ENCODE data around the gene TMEM200C. TPM values are rescaled to one million over a fixed set of nuclear protein-coding genes. Genes with fewer than 3 reads are reported as not detected.

Gene TMEM200C
- 0.02 TPM in 1 of 2 replicates, not detected in the other for total RNA-seq

DNA sequence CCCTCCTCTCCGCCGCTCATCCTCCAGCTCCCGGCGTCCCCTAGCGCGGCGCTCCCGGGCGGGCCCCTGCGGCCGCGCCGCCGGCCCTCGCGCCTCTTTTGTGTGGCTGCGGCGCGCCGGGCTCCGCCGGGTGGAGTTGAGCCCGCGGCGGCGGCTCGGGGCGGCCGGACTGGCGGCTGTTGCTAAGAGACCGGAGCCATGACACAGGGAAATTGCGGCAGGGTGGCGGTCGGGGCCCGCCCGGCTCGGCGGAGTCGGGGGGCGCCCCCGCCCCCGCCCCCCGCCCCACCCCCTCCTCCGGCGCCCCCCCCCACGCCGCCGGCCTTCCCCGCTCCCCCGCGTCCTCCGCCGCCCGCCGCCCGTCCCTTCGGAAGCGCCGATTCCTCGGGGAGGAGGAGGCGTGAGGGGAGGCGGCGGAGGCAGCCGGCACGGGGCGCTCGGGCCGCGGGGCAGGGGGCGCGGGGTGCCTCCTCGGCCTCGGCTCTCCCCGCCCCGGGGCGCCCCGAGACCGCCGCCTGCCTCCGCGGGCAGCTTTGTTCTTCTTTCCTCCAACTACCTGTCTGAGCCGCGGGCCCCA, at the start of gene TMEM200C:
Gene TMEM200C, minus strand, starts transcription at position 224 of the 577 bp plus-strand sequence. CDS start 3,459 bp downstream, outside the sequence.
- Mint-ChIP-seq H3K4me1 (ENCODE audit: low read depth) (peaks cover 2% of the 10 kb centered on the region), H3K27ac (no peak within 1 kb of the TSS), H3K9me3 (no peaks in the 10 kb centered on the region), H3K36me3 (ENCODE audit: low read depth) (no peaks in the 10 kb centered on the region), H3K27me3 (ENCODE audit: low read depth) (peaks cover 74% of the 10 kb centered on the region), H3K4me3 (ENCODE audit: low read depth) (no peak within 1 kb of the TSS)
- intact Hi-C loops (cut with micrococcal nuclease), result loop anchor here (10.0 kb wide), 1 partner anchor 351 kb away; the partner anchor contains the start of gene EPB41L3
- DNase-seq (ENCODE audit: low spot score), result no peak

DNA sequence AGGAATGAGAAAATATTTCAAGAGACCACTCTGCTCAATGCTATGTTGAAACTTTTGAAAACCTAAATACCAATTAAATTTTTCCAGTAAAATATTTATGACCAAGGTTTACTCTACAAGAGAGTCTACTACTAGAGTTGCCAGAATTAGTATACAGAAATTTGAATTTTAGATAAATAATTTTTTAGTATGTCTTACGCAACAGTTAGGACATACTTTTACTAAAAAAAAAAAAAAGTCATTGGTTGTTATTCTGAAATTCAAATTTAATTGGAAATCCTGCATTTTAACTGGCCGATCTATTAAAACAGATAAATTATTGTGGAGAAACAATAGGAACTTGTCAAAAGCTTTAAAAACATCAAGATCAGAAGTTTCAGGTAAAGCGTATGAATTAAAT, 49.1 kb upstream of the TMEM200C start:
- H3K36me3 Mint-ChIP-seq (ENCODE audit: low read depth), result no peaks in the 10 kb centered on the region
- H3K4me1 Mint-ChIP-seq (ENCODE audit: low read depth), result no peaks in the 10 kb centered on the region
- DNase-seq (ENCODE audit: low spot score), result no peak
- peaks cover 17% of the 10 kb centered on the region for H3K27me3 Mint-ChIP-seq (ENCODE audit: low read depth)
- no peak overlapping the region for H3K4me3 Mint-ChIP-seq (ENCODE audit: low read depth)
- intact Hi-C loops (cut with micrococcal nuclease), result no loop called here
- no peak overlapping the region for H3K27ac Mint-ChIP-seq
- no peaks in the 10 kb centered on the region for H3K9me3 Mint-ChIP-seq

DNA sequence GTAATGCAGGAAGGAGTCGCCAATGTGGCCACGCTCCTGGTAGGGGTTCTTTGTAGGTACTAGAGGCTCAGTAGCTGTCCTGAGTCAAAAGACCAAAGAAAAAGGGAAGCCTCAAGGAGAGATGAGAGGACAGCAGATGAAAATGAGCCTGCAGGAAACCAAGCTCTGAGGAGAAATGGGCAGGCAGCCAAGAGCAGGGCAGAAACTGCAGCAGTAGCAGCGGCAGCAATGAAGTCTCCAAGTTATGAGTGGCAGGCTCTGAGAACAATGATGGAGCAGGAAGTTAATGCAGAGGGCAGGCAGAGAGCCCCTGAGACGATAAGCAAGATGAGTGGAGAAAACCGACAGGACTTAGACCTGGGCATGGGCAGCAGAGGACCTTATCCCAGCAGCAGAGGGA, 48.2 kb upstream of the TMEM200C start:
- no peak overlapping the region for H3K27ac Mint-ChIP-seq

DNA sequence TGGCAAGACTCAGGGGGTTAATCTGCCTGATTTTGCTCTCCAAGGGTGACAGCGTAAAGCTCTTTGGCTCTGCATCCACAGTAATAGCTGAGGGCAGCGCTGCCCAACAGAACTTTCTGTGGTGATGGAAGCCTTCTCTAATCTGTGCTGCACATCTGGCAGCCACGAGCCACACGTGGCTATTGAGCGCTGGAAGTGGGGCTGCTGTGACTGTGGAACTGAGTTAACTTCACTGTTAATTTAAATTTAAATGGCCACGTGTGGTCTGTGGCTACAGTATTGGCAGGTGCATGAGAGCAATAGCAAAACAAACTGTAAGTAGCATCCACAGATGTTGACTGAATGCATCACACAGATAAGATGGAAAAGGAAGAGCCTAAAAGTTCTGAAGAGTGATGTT, 47.3 kb upstream of the TMEM200C start:
- no peaks in the 10 kb centered on the region for H3K36me3 Mint-ChIP-seq (ENCODE audit: low read depth)
- H3K4me3 Mint-ChIP-seq (ENCODE audit: low read depth), result no peak overlapping the region
- no peaks in the 10 kb centered on the region for H3K9me3 Mint-ChIP-seq
- no peaks in the 10 kb centered on the region for H3K4me1 Mint-ChIP-seq (ENCODE audit: low read depth)
- no peak for DNase-seq (ENCODE audit: low spot score)
- H3K27me3 Mint-ChIP-seq (ENCODE audit: low read depth), result peaks cover 12% of the 10 kb centered on the region
- intact Hi-C loops (cut with micrococcal nuclease), result no loop called here
- H3K27ac Mint-ChIP-seq, result no peak overlapping the region

More for the DNA sequence above, 48.2 kb upstream of the TMEM200C start:
- no peak overlapping the region for H3K4me3 Mint-ChIP-seq (ENCODE audit: low read depth)
- intact Hi-C loops (cut with micrococcal nuclease), result no loop called here
- no peak for DNase-seq (ENCODE audit: low spot score)
- H3K9me3 Mint-ChIP-seq, result no peaks in the 10 kb centered on the region
- H3K4me1 Mint-ChIP-seq (ENCODE audit: low read depth), result no peaks in the 10 kb centered on the region
- peaks cover 16% of the 10 kb centered on the region for H3K27me3 Mint-ChIP-seq (ENCODE audit: low read depth)
- no peaks in the 10 kb centered on the region for H3K36me3 Mint-ChIP-seq (ENCODE audit: low read depth)

DNA sequence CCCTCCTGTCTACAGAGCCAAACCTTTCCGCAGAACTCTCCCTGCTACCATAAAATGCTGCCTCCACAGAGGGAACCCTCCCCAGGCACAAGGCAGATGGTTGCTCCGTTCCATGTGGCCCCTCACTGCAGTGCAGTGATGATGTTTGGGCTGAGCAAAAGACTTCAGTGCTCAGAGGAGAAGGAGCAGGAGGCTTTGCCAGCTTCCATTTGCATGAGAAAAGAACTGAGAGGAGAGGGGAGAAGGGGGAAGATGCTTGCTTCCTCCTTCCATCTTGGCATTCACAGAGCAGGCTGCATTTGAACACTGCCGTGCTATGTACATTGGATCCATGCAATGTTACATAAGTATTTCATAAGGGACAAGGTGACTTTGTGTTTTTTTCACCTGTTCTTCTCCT, 46.6 kb upstream of the TMEM200C start:
- Mint-ChIP-seq H3K4me3 (ENCODE audit: low read depth) (no peak overlapping the region), H3K9me3 (no peaks in the 10 kb centered on the region), H3K27me3 (ENCODE audit: low read depth) (peaks cover 12% of the 10 kb centered on the region), H3K36me3 (ENCODE audit: low read depth) (no peaks in the 10 kb centered on the region), H3K27ac (no peak overlapping the region), H3K4me1 (ENCODE audit: low read depth) (no peaks in the 10 kb centered on the region)
- DNase-seq (ENCODE audit: low spot score), result no peak
- intact Hi-C loops (cut with micrococcal nuclease), result no loop called here

DNA sequence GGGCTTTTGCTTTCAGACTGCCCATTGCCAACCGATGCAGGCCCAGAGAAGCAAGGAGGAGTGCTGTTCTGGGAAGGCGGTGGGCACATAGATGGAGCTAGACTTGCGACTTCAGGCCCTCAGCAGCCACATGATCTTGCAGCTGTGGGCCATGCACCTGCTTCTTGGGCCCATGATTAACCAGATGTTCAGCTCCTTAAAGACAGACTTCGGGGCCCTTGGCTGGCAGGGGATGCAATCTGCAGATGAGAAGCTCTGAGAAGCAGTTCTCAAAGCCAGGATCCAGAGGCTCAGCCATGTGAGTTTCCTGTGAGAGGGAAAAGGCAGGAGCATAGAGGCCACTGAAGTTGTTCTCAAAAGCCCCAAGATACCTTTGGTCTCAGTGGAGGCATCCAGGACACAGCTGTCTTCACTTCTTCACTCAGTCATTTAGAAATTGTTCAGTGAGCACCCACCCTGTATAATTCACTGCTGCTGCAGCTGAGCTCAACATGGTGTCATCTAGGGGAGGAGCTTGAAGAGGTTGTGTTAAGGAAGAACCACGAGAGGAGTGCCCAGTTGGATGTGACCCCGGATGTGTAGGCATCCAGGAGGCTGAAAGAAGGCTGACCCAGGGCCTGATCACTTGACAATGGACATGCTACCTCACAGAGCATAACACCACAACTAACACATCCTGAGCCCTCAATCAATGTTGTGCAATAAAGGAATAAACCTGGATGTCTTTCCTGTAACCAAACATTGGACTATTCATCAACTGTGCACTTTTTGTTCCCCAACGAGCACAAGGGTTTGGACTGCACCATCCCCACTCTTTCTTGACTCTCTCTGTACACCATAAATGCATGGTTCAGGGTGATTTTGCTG, 44.7 kb upstream of the TMEM200C start:
- DNase-seq (ENCODE audit: low spot score), result no peak
- H3K27ac Mint-ChIP-seq, result no peak overlapping the region
- H3K36me3 Mint-ChIP-seq (ENCODE audit: low read depth), result no peaks in the 10 kb centered on the region
- H3K27me3 Mint-ChIP-seq (ENCODE audit: low read depth), result peaks cover 12% of the 10 kb centered on the region
- no peaks in the 10 kb centered on the region for H3K4me1 Mint-ChIP-seq (ENCODE audit: low read depth)
- no peaks in the 10 kb centered on the region for H3K9me3 Mint-ChIP-seq
- intact Hi-C loops (cut with micrococcal nuclease), result no loop called here
- H3K4me3 Mint-ChIP-seq (ENCODE audit: low read depth), result no peak overlapping the region

DNA sequence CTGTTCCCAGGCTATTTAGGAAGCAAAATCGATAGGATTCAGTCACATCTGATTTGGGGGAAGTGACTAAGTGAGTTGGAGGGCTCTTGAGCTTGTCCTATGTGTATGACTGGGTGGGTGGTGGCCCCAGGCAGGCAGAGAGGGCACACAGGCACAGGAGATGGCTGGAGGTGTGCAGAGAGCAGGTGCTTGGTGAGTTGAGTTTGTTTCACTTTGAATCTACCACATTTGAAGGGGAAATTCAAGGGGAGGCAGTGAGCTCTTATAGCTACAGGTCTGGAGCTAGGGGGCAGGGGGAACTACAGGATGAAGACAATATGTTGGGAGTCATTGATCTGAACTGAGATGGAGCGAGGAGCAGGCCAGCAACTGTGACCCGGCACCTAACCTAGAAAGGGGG, 42.5 kb upstream of the TMEM200C start:
- H3K4me3 Mint-ChIP-seq (ENCODE audit: low read depth), result no peak overlapping the region
- no peaks in the 10 kb centered on the region for H3K9me3 Mint-ChIP-seq
- no peak overlapping the region for H3K27ac Mint-ChIP-seq
- DNase-seq (ENCODE audit: low spot score), result no peak
- H3K4me1 Mint-ChIP-seq (ENCODE audit: low read depth), result no peaks in the 10 kb centered on the region
- H3K27me3 Mint-ChIP-seq (ENCODE audit: low read depth), result peaks cover 4% of the 10 kb centered on the region
- no peaks in the 10 kb centered on the region for H3K36me3 Mint-ChIP-seq (ENCODE audit: low read depth)
- intact Hi-C loops (cut with micrococcal nuclease), result no loop called here

DNA sequence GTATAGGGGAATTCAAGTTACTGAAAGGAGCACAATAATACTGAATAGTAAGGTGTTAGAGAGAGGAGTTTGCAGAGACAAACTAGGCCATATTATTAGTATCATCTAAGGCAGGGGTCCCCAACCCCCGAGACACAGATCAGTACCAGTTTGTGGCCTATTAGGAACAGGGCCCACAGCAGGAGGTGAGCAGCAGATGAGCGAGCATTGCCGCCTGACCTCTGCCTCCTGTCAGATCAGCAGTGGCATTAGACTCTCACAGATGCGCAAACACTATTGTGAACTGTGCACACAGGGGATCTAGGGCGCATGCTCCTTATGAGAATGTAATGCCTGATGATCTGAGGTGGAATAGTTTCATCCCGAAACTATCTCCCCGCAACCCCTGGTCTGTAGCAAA, 41.8 kb upstream of the TMEM200C start:
- no peak for DNase-seq (ENCODE audit: low spot score)
- no peak overlapping the region for H3K4me3 Mint-ChIP-seq (ENCODE audit: low read depth)
- H3K36me3 Mint-ChIP-seq (ENCODE audit: low read depth), result no peaks in the 10 kb centered on the region
- H3K27ac Mint-ChIP-seq, result no peak overlapping the region
- no peaks in the 10 kb centered on the region for H3K9me3 Mint-ChIP-seq
- H3K4me1 Mint-ChIP-seq (ENCODE audit: low read depth), result no peaks in the 10 kb centered on the region
- peaks cover 2% of the 10 kb centered on the region for H3K27me3 Mint-ChIP-seq (ENCODE audit: low read depth)
- intact Hi-C loops (cut with micrococcal nuclease), result no loop called here

DNA sequence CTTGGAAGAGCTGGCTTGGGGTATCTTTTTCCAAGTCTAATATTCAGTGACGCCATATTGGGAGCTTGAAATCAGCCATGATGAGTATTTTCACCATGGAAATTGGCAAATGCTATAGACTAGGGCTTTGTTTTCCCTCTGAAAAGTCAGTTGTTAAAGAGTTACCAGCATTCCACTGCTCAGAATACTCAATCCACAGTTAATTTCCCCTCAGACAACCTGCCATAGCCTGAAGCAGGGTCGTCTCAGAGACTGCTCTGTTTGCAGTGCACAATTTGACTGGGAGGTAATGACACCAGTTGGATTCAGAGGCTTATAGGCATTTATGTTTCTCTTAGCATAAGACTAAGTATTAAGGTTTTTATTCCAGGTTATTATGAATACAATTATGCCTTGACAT, 35.5 kb upstream of the TMEM200C start:
- no peaks in the 10 kb centered on the region for H3K4me1 Mint-ChIP-seq (ENCODE audit: low read depth)
- H3K36me3 Mint-ChIP-seq (ENCODE audit: low read depth), result no peaks in the 10 kb centered on the region
- intact Hi-C loops (cut with micrococcal nuclease), result no loop called here
- no peak overlapping the region for H3K27ac Mint-ChIP-seq
- peaks cover 11% of the 10 kb centered on the region for H3K27me3 Mint-ChIP-seq (ENCODE audit: low read depth)
- peaks cover 10% of the 10 kb centered on the region for H3K9me3 Mint-ChIP-seq
- no peak for DNase-seq (ENCODE audit: low spot score)
- H3K4me3 Mint-ChIP-seq (ENCODE audit: low read depth), result no peak overlapping the region

DNA sequence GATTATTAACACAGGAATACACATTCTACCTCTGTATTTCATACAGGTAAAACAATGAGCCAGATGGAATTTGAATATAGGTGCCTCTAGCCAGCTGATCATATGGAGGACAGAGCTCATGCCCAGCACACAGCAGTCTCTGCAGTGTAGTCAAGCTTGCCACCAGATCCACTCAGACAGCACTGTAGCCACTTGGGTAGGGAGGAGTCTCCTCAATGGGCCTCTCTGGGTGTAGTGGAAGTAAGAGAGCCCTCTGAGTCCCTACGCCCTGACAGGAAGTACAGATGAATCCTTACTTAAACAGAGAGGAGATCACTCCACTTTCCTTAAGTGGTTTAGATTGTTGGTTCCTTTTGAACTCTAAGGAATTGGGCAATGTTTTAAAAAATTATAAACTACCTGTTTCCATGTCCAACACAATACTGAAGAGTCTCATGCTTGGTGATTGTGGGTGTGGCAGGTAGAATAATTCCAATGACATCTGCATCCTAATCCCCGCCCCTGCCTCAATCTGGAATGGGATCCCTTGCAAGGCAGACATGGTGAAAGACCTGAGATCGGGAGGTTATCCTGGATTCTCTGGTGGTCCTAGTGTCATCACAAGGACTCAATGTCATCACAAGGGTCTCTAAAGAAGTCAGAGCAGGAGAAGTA, 23.0 kb upstream of the TMEM200C start:
- DNase-seq (ENCODE audit: low spot score), result no peak

DNA sequence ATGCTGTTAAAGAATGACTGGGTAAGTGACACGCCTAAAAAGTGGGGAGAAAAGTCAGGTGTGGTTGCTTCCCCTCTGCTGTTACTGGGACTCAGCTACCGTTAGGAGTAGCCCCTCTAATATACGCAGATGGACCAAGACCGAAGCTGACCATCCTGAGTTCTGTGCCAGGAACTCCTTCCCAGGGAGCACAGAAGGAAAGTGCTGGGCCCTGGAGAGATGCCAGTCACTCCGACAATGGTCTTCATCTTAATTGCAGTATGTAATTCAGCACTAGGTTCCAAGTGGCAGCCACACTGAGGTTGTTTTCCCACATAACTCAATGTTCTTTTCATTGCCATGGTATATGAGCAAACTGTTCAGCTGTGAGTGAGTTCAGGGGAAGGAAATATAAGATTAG, 19.6 kb upstream of the TMEM200C start:
- Mint-ChIP-seq H3K36me3 (ENCODE audit: low read depth) (no peaks in the 10 kb centered on the region), H3K27ac (no peak overlapping the region), H3K27me3 (ENCODE audit: low read depth) (peaks cover 3% of the 10 kb centered on the region), H3K9me3 (no peaks in the 10 kb centered on the region), H3K4me1 (ENCODE audit: low read depth) (no peaks in the 10 kb centered on the region), H3K4me3 (ENCODE audit: low read depth) (no peak overlapping the region)
- intact Hi-C loops (cut with micrococcal nuclease), result no loop called here
- DNase-seq (ENCODE audit: low spot score), result no peak

More for the DNA sequence above, 23.0 kb upstream of the TMEM200C start:
- Mint-ChIP-seq H3K9me3 (no peaks in the 10 kb centered on the region), H3K4me3 (ENCODE audit: low read depth) (no peak overlapping the region), H3K27ac (no peak overlapping the region), H3K36me3 (ENCODE audit: low read depth) (no peaks in the 10 kb centered on the region), H3K27me3 (ENCODE audit: low read depth) (peaks cover 8% of the 10 kb centered on the region), H3K4me1 (ENCODE audit: low read depth) (no peaks in the 10 kb centered on the region)
- intact Hi-C loops (cut with micrococcal nuclease), result no loop called here

DNA sequence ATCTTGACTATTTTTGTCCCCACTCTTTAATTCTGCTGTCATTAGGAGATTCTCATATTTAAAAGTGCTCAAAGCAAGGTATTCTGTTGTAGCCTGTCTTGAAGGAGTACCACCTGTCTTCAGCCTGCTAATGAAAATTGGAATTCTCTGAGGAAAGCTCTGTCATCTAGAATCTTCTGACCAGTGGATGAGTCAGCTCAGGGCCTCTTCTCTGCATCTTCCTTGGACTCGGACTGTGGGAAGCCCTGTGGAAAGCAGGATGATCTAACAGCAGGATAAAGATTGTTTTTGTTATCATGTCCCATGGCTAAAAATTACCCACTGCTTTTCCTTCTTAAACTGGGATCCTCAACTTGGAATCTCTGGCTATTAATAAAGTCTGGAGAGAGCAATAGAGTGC, 18.7 kb upstream of the TMEM200C start:
- Mint-ChIP-seq H3K4me3 (ENCODE audit: low read depth) (no peak overlapping the region), H3K27ac (no peak overlapping the region), H3K27me3 (ENCODE audit: low read depth) (peaks cover 3% of the 10 kb centered on the region), H3K36me3 (ENCODE audit: low read depth) (no peaks in the 10 kb centered on the region), H3K4me1 (ENCODE audit: low read depth) (no peaks in the 10 kb centered on the region), H3K9me3 (no peaks in the 10 kb centered on the region)
- intact Hi-C loops (cut with micrococcal nuclease), result no loop called here
- no peak for DNase-seq (ENCODE audit: low spot score)

DNA sequence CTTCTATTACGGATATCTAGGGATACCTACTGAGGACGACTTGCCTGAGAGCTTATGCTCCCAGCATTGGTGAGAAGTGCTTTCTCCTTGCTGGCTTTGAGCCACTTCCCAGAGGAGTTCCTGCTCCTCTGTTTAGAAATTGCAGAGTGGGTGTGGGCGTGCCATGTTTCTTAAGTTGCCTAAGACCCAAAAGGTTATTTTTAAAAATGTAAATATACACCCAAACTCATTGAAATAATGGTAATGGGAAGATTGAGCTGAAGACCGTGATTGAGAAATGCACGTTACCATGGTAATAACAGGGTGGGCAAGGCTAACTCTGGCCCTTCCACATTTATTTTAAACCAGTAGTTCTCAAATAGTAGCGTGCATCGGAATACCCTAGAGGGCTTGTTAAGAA, 17.2 kb upstream of the TMEM200C start:
- Mint-ChIP-seq H3K27ac (no peak overlapping the region), H3K27me3 (ENCODE audit: low read depth) (peaks cover under 1% of the 10 kb centered on the region), H3K9me3 (no peaks in the 10 kb centered on the region), H3K4me1 (ENCODE audit: low read depth) (no peaks in the 10 kb centered on the region), H3K36me3 (ENCODE audit: low read depth) (no peaks in the 10 kb centered on the region), H3K4me3 (ENCODE audit: low read depth) (no peak overlapping the region)
- intact Hi-C loops (cut with micrococcal nuclease), result no loop called here
- DNase-seq (ENCODE audit: low spot score), result no peak

Data from activated T-helper 2 cell treated with anti-CD3 and anti-CD28 coated beads, Interferon-gamma antibody, Interleukin-2, Interleukin-4, amounts not matched to agents 10 μg/mL and 5 μg/mL and 100 μg/mL, durations not matched to agents 14 hours and 24 hours and 36 hours (primary cell).